GM18499 (cell line): ENCODE data around the gene PRRT1B.

Experiments used
- ATAC-seq: cut with Tn5 transposase; IDR thresholded peaks from one replicate; pipeline ENCODE4 v1.9.1; 2021; ENCODE audit warnings: moderate number of reproducible peaks; ENCODE audit not compliant: insufficient read depth, unreplicated experiment

The PRRT1B gene

GRCh38 chr9:131593091-131593820, 47.9 kb downstream of the PRRT1B start:
- ATAC-seq, result no peak

GRCh38 chr9:131593936-131594665, 48.8 kb downstream of the PRRT1B start:
- ATAC-seq, result no peak

DNA sequence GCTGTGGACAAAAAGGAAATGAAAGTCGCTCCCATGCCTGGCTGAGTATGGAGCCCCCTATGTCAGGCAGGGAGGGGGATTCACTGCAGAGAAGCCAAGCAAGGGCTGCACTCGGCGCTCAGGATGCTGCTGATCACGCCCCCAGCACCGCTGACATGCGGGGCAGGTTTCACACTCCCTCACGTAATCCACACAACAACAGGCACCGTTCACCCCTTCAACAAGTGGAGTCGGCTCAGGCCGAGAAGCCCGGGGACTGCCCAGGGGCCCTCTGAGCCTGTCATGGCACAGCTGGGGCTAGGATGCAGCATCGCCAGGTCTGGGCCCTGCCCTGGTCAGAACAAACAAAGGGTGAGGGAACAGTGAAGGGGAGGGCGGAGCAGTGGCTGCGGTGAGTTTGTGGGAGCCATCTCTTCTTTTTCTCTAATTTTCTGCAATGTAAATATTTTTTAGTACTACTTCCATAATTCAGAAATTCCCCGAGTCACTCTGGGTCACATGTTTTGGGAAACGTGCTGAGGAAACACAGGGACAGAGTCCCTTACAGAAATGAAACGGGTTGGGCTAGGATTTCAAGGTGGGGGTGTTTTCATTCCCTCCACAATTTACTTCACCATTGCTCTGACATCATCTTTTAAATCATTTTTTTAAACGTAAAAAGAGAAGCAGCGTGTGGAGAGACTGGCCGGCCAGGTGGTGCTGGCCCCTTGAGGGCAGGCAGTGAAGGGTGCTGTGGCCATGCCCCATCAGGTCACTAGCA, 49.8 kb downstream of the PRRT1B start:
- ATAC-seq, result no peak

DNA sequence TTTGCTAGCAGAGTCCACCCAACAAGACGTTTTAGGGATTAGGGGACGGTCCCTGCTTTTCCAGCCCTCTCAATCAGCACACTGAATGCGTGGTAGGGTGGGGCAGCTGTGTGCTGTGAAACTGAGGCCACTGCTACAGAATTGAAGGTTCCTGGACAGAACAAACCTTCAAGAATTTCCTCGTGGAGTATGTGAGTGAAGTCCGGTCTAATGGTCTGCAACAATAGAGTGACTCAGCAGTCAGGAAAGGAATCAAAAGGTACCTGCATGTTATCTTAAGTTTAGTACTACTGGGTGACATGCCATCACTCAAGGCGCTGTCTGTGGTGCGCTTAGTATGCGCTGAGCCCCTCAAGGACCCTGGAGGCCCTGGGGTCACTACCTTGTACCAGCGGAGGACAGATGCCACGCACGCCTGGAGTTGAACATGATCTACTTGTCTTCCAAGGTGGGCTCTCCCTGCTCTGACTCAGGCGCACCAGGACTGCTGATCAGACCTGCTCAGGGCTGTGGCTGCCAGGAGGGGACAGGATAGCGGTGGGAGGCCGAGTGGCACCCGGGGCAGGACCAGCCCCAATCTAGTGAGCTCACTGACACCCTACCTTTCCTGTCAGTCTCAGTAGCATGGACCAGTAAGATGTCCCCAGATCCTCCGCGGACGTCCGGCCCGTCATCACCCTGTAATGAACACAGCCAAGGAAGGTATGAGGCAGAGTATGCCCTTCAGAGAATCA, 50.5 kb downstream of the PRRT1B start:
- no peak for ATAC-seq

DNA sequence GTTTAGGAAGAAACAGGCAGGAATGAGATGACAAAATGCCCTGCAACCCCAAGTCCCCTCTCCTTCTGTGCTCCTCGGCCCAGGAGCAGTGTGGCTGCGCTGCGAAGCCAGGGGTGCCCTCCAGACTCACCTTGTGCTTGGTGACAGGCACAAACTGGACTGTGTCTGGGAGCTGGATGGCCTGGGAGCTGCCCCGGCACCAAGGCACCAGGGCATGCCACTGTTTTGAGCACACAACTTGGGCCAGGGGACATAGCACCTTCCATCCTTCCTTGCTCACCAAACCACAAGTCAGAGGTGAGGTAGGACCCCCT, 51.1 kb downstream of the PRRT1B start:
- ATAC-seq, result no peak

DNA sequence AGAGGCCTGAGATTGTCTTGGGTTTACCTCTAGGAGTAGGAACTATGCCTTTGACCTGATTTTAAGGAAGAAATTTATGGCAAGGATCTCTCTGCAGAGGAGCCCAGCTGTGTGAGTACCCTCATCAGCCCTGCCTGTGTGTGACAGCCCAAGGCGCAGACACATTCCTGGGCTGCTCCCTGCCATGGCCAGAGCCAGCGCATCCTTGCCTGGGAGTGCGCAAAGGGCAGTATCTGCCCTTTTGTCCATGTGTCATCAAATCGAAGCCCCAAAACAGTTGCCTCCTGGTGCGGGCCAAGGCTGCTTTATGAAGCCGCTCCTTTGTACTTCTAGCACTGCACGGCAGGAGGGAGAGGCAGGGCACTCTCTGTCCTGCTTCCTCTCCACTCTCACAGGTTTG, 51.9 kb downstream of the PRRT1B start:
- ATAC-seq, result no peak

- no peak for ATAC-seq
Measured at GRCh38 chr9:131598121-131598520, 52.8 kb downstream of the PRRT1B start.

- ATAC-seq, result no peak
Measured at GRCh38 chr9:131601683-131602181, 56.4 kb downstream of the PRRT1B start.

GRCh38 chr9:131603199-131603598, 57.9 kb downstream of the PRRT1B start:
- ATAC-seq, result no peak

GRCh38 chr9:131603711-131604439, 58.6 kb downstream of the PRRT1B start:
- ATAC-seq, result no peak

GRCh38 chr9:131605770-131606590, 60.7 kb downstream of the PRRT1B start:
- ATAC-seq, result no peak

DNA sequence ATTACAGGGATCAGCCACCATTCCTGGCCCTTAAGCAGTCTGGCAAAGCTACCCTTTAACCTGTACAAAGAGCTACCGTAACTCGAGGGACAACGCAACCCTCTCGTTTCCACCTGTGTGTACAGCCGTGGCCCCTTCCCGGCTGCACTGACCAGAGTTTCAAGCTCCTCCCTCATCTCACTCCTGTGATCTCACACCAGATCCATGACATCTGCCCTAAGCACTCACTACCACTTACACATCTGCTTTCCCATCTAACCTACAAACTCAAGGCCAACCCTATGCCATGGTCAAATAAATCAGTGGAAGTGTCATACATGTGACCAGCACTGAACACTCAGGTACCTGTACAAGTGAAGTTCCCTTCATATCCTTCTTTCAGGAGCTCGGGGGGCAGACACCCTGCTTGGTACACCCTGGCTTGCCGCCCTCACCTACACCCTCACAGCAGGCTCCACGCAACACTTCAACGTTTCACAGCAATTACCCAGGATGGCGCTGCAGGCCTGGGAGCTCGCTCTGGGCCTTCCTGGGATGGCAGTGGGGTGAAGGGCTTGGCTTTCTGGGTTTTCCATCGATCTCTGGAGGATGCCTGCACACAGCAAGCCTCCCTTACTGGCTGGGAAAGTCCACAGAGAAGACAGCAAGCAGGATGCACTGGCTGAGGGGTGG, 61.7 kb downstream of the PRRT1B start:
- ATAC-seq, result no peak

DNA sequence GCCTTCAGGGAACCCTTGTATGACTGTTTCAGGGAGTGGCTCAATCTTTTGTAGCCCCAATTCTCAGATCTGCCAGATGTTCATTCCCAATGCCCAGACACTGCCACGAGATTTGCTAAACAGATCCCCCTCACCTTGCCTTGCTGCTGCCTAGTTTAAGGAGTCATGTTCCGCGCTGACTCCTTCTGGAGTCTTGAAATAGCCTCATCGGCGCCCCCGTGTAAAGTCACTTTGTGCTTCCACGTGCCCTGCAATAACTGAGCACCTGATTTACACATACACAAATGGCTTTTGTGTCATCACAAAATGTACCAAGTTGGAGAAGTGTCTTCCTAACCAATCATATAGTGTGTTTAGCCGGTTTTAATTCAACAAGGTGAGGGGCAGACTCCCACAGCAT, 62.3 kb downstream of the PRRT1B start:
- no peak for ATAC-seq

- no peak for ATAC-seq
Measured at GRCh38 chr9:131608493-131609037, 63.2 kb downstream of the PRRT1B start.
